ENCODE data around the gene CXorf51A.

GRCh38 chrX:146831994-146832393 lies 17.4 kb upstream of the CXorf51A start:
- TF ChIP-seq BHLHE40 (IDR thresholded peaks at IDR 0.05; ENCODE audit: borderline replicate concordance): no peak
- TF ChIP-seq HDGF (IDR thresholded peaks at IDR 0.05; ENCODE audit: borderline replicate concordance): no peak
- no peak for TF ChIP-seq ELF4 (IDR thresholded peaks at IDR 0.05)
- TF ChIP-seq ARNT (IDR thresholded peaks at IDR 0.05): no peak
